NT2/D1 (cell line): ENCODE data around the gene FAM20C.
"Not testable (repeated sequence)": the region's sequence is repeated elsewhere in the genome, so short reads cannot be mapped to it uniquely, and the experiment has no call there.

Experiments used
- SUZ12 ChIP-seq: IDR thresholded peaks from 2 replicates; pipeline ENCODE4 v1.6.1; 2011; ENCODE audit not compliant: insufficient read length, insufficient read depth; ENCODE audit errors: extremely low read depth
- YY1 ChIP-seq: IDR thresholded peaks from 2 replicates; pipeline ENCODE4 v1.6.1; 2011; ENCODE audit not compliant: insufficient read length, insufficient read depth
- ZNF274 ChIP-seq: IDR thresholded peaks from 2 replicates; pipeline ENCODE4 v1.6.1; 2011; ENCODE audit warnings: mild to moderate bottlenecking, low read depth, low read length

- not testable (repeated sequence) for TF ChIP-seq ZNF274, YY1, SUZ12
Measured at GRCh38 chr7:182502-182901, 9.9 kb upstream of the FAM20C start.
